ENCODE data around the gene PARVB. TPM values are rescaled to one million over a fixed set of nuclear protein-coding genes. Genes with fewer than 3 reads are reported as not detected.

PARVB gene
- total and polyA plus RNA-seq, 2 of the 8 experiments (the other 6 are each of a cell fraction or from before 2014, with no cell fraction given) = 14.5 to 18.6 TPM

- TF ChIP-seq BACH1 (IDR thresholded peaks at IDR 0.05; ENCODE audit: low read length) = no peak
These were observed 23.8 kb downstream of the PARVB start (continued) for GRCh38 chr22:44047891-44048301.
